K562 (cell line): Measurements from ENCODE around the gene PRKCE.

Experiments used
- BHLHE40 ChIP-seq: IDR thresholded peaks from 2 replicates; pipeline ENCODE4 v1.6.1; 2011; ENCODE audit warnings: low read length, improper control_type of control experiment
- ELF4 ChIP-seq: fragments of 450-650 bp; formaldehyde crosslinking; IDR thresholded peaks from 2 replicates; pipeline ENCODE4 v1.4.0; 2022; ENCODE audit warnings: missing genetic modification characterization
- FOS ChIP-seq: IDR thresholded peaks from 3 replicates; pipeline ENCODE4 v1.6.1; 2011; ENCODE audit not compliant: insufficient read length; ENCODE audit errors: extremely low read depth
- SMAD1 ChIP-seq: fragments of 150-350 bp; IDR thresholded peaks from 2 replicates; pipeline ENCODE4 v1.6.1; 2014; ENCODE audit warnings: low read length, low read depth; ENCODE audit not compliant: partially characterized antibody
- USF1 ChIP-seq: sonication (generic); formaldehyde crosslinking; IDR thresholded peaks from 2 replicates; pipeline ENCODE4 v1.9.0; 2022; ENCODE audit warnings: mild to moderate bottlenecking, missing genetic modification reagents
- ZNF232 ChIP-seq: sonication (generic); formaldehyde crosslinking; IDR thresholded peaks from 2 replicates; pipeline ENCODE4 v1.8.0; 2022; ENCODE audit warnings: mild to moderate bottlenecking, missing genetic modification reagents
- TF ChIP-seq, protein P1 (sequence below): fragments of 450-650 bp; IDR thresholded peaks from 2 replicates; pipeline ENCODE4 v1.6.1; 2016; ENCODE audit warnings: antibody characterized with exemption

DNA sequence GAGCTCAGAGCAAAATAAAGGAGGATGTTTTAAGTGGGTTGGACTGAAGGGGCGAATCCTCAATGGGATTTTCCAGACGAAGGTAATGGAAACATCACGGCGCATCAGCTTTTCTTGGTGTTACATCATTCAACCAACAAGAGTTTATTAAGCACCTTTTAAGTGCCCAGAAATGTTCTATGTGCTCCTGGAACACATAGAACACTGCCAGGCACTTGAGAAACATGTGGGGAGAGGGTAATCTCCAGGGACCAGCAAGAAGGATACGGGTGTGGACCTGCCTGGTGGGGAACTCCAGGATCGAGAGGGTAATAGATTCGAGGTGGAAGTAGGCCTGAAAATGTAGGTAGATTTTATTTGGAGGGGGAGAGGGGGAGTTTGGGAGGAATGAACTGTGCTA, 168.6 kb downstream of the PRKCE start:
- TF ChIP-seq ELF4 (CRISPR knock-in tag) (no peak), ZNF232 (CRISPR knock-in tag) (no peak), FOS (no peak), USF1 (CRISPR knock-in tag) (no peak), SMAD1 (no peak), BHLHE40 (no peak)
- TF ChIP-seq, protein P1, sequence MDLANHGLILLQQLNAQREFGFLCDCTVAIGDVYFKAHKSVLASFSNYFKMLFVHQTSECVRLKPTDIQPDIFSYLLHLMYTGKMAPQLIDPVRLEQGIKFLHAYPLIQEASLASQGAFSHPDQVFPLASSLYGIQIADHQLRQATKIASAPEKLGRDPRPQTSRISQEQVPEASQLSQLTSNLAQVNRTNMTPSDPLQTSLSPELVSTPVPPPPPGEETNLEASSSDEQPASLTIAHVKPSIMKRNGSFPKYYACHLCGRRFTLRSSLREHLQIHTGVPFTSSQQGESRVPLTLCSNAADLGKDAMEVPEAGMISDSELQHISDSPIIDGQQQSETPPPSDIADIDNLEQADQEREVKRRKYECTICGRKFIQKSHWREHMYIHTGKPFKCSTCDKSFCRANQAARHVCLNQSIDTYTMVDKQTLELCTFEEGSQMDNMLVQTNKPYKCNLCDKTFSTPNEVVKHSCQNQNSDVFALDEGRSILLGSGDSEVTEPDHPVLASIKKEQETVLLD: no peak
